LNCaP clone FGC (cell line): ENCODE results near the gene ISL2.

Experiments used
- DNase-seq: peaks from one replicate; pipeline ENCODE4 v3.0.0-alpha.2; 2011; ENCODE audit warnings: low read depth
- H3K4me3 ChIP-seq: 2 replicates; pipeline ENCODE4 v1.5.1; 2011; ENCODE audit warnings: mild to moderate bottlenecking, low read depth, low read length, control low read depth
- TF ChIP-seq, protein P1 (sequence below): IDR thresholded peaks from 2 replicates; pipeline ENCODE4 v1.5.1; 2012; ENCODE audit warnings: mild to moderate bottlenecking; ENCODE audit not compliant: control insufficient read depth, insufficient read depth; ENCODE audit errors: extremely low read depth

Gene ISL2

DNA sequence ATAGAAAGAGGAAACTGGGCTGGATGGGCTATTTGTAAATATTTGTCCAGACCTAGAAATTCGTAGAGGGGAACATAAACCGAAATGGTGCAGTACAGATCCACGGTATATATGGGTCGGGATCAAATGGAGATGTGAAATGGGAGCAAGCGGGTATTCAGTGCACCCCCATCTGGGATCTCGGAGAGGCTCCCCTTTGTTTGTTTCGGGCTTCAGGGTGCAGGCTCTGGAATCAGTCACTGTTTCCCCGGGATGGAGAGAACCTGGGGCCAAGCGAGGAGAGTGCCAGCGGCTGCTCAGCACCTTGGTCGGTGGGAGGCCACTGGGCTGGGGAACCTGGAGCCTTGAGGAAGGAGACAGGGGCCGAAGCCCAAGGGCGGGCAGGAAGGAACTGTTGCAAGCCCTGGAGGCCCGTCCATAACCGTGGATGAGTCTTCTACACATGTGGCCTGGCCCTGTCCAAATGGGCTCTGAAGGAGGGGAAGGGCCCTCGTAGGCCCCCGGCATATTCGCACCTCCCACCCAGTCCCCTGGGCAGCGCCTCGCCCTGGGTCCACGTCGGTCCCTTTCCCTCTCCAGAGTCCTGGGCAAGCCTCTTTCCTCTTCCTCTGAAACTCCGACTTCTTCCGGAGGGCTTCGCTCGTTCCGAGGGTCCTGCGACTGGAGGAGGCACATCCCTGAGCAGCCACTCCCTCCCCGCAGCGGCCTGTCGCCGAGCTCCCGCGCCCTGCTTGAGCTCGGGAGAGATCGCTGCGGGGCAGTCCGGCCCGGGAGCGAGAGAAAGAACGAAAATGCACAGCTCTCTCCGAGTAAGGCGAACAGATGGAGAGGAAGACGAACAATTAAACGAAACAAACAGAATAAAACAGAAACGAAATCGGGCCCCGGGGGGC is 3.0 kb downstream of the ISL2 start:
- no peak for DNase-seq
- H3K4me3 ChIP-seq: no peak overlapping the region
- TF ChIP-seq, protein P1, sequence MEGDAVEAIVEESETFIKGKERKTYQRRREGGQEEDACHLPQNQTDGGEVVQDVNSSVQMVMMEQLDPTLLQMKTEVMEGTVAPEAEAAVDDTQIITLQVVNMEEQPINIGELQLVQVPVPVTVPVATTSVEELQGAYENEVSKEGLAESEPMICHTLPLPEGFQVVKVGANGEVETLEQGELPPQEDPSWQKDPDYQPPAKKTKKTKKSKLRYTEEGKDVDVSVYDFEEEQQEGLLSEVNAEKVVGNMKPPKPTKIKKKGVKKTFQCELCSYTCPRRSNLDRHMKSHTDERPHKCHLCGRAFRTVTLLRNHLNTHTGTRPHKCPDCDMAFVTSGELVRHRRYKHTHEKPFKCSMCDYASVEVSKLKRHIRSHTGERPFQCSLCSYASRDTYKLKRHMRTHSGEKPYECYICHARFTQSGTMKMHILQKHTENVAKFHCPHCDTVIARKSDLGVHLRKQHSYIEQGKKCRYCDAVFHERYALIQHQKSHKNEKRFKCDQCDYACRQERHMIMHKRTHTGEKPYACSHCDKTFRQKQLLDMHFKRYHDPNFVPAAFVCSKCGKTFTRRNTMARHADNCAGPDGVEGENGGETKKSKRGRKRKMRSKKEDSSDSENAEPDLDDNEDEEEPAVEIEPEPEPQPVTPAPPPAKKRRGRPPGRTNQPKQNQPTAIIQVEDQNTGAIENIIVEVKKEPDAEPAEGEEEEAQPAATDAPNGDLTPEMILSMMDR: no peak

DNA sequence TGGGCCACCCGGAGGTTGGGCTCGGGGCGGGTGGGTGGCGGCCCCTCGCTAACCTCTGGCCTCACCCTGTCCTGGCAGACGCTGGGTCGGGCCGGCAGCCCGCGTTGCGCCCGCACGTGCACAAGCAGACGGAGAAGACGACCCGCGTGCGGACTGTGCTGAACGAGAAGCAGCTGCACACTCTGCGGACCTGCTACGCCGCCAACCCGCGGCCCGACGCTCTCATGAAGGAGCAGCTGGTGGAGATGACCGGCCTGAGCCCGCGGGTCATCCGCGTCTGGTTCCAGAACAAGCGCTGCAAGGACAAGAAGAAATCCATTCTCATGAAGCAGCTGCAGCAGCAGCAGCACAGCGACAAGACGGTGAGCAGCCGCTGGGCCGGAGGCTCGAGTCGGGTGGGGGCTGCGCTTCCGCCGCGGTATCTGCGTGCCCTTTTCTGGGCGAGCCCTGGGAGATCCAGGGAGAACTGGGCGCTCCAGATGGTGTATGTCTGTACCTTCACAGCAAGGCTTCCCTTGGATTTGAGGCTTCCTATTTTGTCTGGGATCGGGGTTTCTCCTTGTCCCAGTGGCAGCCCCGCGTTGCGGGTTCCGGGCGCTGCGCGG is 3.7 kb downstream of the ISL2 start:
- no peak overlapping the region for H3K4me3 ChIP-seq
- TF ChIP-seq, protein P1: no peak
- DNase-seq: no peak

GRCh38 chr15:76340803-76341365 is 4.3 kb downstream of the ISL2 start:
- DNase-seq: no peak
- no peak overlapping the region for H3K4me3 ChIP-seq
- TF ChIP-seq, protein P1: no peak

DNA sequence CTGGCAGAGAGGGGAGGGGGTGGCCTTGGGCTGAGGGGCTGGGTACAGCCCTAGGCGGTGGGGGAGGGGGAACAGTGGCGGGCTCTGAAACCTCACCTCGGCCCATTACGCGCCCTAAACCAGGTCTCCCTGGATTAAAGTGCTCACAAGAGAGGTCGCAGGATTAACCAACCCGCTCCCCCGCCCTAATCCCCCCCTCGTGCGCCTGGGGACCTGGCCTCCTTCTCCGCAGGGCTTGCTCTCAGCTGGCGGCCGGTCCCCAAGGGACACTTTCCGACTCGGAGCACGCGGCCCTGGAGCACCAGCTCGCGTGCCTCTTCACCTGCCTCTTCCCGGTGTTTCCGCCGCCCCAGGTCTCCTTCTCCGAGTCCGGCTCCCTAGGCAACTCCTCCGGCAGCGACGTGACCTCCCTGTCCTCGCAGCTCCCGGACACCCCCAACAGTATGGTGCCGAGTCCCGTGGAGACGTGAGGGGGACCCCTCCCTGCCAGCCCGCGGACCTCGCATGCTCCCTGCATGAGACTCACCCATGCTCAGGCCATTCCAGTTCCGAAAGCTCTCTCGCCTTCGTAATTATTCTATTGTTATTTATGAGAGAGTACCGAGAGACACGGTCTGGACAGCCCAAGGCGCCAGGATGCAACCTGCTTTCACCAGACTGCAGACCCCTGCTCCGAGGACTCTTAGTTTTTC is 4.9 kb downstream of the ISL2 start:
- no peak for DNase-seq
- H3K4me3 ChIP-seq: no peak overlapping the region
- TF ChIP-seq, protein P1: no peak

GRCh38 chr15:76342058-76342381 is 5.4 kb downstream of the ISL2 start:
- H3K4me3 ChIP-seq: no peak overlapping the region
- DNase-seq: no peak

More at GRCh38 chr15:76342058-76342381, 5.4 kb downstream of the ISL2 start:
- TF ChIP-seq, protein P1: no peak
